WTC11 (cell line): ENCODE measurements around the gene OGDH. TPM values are rescaled to one million over a fixed set of nuclear protein-coding genes. Genes with fewer than 3 reads are reported as not detected.

ENCODE experiments used
- ATAC-seq: fragments of 200-7000 bp; cut with Tn5 transposase; 2 replicates; pipeline ENCODE4 v1.10.0; 2021; ENCODE audit warnings: mild to moderate bottlenecking, moderate library complexity
- CTCF ChIA-PET: fragments of 300-600 bp; sonication (Branson Sonifier 250); formaldehyde crosslinking; loops from one replicate; lab custom pipeline; 2021; ENCODE audit warnings: antibody characterized with exemption; lab: Charles Lee
- POLR2A ChIA-PET: fragments of 350-600 bp; sonication (Branson Sonifier 250); formaldehyde crosslinking; loops from one replicate; lab custom pipeline; 2021; ENCODE audit warnings: antibody characterized with exemption; lab: Charles Lee
- DNase-seq: peaks from one replicate; pipeline ENCODE4 v3.0.0; 2021; ENCODE audit warnings: low spot score
- H3K27ac Mint-ChIP-seq: 2 replicates; pipeline ENCODE4 v1.8.0; 2021; ENCODE audit warnings: mixed read lengths
- H3K27me3 Mint-ChIP-seq: 2 replicates; pipeline ENCODE4 v1.8.0; 2021; ENCODE audit warnings: low read depth, mild to moderate bottlenecking, moderate library complexity, mixed read lengths
- H3K36me3 Mint-ChIP-seq: 2 replicates; pipeline ENCODE4 v1.8.0; 2021; ENCODE audit warnings: mixed read lengths
- H3K4me1 Mint-ChIP-seq: 2 replicates; pipeline ENCODE4 v1.8.0; 2022; ENCODE audit warnings: mixed read lengths
- H3K4me3 Mint-ChIP-seq: 2 replicates; pipeline ENCODE4 v1.8.0; 2021; ENCODE audit warnings: mild to moderate bottlenecking, moderate library complexity, mixed read lengths
- H3K9me3 Mint-ChIP-seq: 2 replicates; pipeline ENCODE4 v1.8.0; 2021; ENCODE audit warnings: mixed read lengths
- ATF1 ChIP-seq: sonication (generic); formaldehyde crosslinking; IDR thresholded peaks from 2 replicates; pipeline ENCODE4 v1.8.1; 2023; ENCODE audit warnings: mild to moderate bottlenecking, moderate library complexity, missing genetic modification reagents
- CREB1 ChIP-seq: sonication (generic); formaldehyde crosslinking; IDR thresholded peaks from 2 replicates; pipeline ENCODE4 v1.8.0; 2023; ENCODE audit warnings: mild to moderate bottlenecking, missing genetic modification reagents
- FOXJ3 ChIP-seq: sonication (generic); formaldehyde crosslinking; IDR thresholded peaks from 2 replicates; pipeline ENCODE4 v1.9.0; 2021; ENCODE audit warnings: missing genetic modification reagents, mild to moderate bottlenecking, borderline replicate concordance
- GTF2I ChIP-seq: fragments of 250-450 bp; sonication (Bioruptor Pico); conservative IDR thresholded peaks from 2 replicates; pipeline ENCODE4 v1.4.0; 2021; ENCODE audit warnings: mild to moderate bottlenecking
- IRF2 ChIP-seq: sonication (generic); formaldehyde crosslinking; IDR thresholded peaks from 2 replicates; pipeline ENCODE4 v1.8.0; 2022; ENCODE audit warnings: low read depth, missing genetic modification reagents, borderline replicate concordance
- JAZF1 ChIP-seq: fragments of 250-450 bp; sonication (Bioruptor Pico); IDR thresholded peaks from 2 replicates; pipeline ENCODE4 v1.9.0; 2021; ENCODE audit warnings: moderate library complexity, mild to moderate bottlenecking, inconsistent platforms
- NR1H2 ChIP-seq: sonication (generic); formaldehyde crosslinking; IDR thresholded peaks from 2 replicates; pipeline ENCODE4 v1.9.0; 2021; ENCODE audit warnings: mild to moderate bottlenecking, moderate library complexity, missing genetic modification reagents
- NR2C2 ChIP-seq: sonication (generic); formaldehyde crosslinking; IDR thresholded peaks from 2 replicates; pipeline ENCODE4 v1.8.0; 2022; ENCODE audit warnings: mild to moderate bottlenecking, missing genetic modification reagents
- SMAD3 ChIP-seq: sonication (generic); formaldehyde crosslinking; IDR thresholded peaks from 2 replicates; pipeline ENCODE4 v1.8.0; 2022; ENCODE audit warnings: missing genetic modification reagents, mild to moderate bottlenecking, borderline replicate concordance
- TEAD1 ChIP-seq: sonication (generic); formaldehyde crosslinking; IDR thresholded peaks from 2 replicates; pipeline ENCODE4 v1.8.0; 2022; ENCODE audit warnings: mild to moderate bottlenecking, missing genetic modification reagents
- TEAD4 ChIP-seq: sonication (generic); formaldehyde crosslinking; IDR thresholded peaks from 2 replicates; pipeline ENCODE4 v1.8.0; 2022; ENCODE audit warnings: mild to moderate bottlenecking, missing genetic modification reagents
- TP53 ChIP-seq: sonication (generic); formaldehyde crosslinking; IDR thresholded peaks from 2 replicates; pipeline ENCODE4 v1.8.1; 2023; ENCODE audit warnings: mild to moderate bottlenecking, missing genetic modification reagents
- ZNF138 ChIP-seq: sonication (generic); formaldehyde crosslinking; conservative IDR thresholded peaks from 2 replicates; pipeline ENCODE4 v1.8.1; 2022; ENCODE audit warnings: mild to moderate bottlenecking, moderate library complexity, missing genetic modification reagents
- ZNF219 ChIP-seq: sonication (generic); formaldehyde crosslinking; IDR thresholded peaks from 2 replicates; pipeline ENCODE4 v1.8.0; 2023; ENCODE audit warnings: missing genetic modification reagents, mild to moderate bottlenecking, borderline replicate concordance
- ZNF423 ChIP-seq: fragments of 250-450 bp; sonication (Bioruptor Pico); IDR thresholded peaks from 2 replicates; pipeline ENCODE4 v2.1.2; 2022; ENCODE audit warnings: mild to moderate bottlenecking, moderate library complexity
- total RNA-seq: library from RNA; stranded (reverse); gene quantifications from 3 replicates; pipeline ENCODE4 v1.2.3, GENCODE V29; 2021
- TF ChIP-seq, protein P1 (sequence below): sonication (generic); formaldehyde crosslinking; IDR thresholded peaks from 2 replicates; pipeline ENCODE4 v1.8.0; 2023; ENCODE audit warnings: missing genetic modification reagents
- TF ChIP-seq, protein P2 (sequence below): sonication (generic); formaldehyde crosslinking; IDR thresholded peaks from 2 replicates; pipeline ENCODE4 v1.8.1; 2022; ENCODE audit warnings: low read depth, mild to moderate bottlenecking, moderate library complexity, missing genetic modification reagents, borderline replicate concordance
- TF ChIP-seq, protein P3 (sequence below): sonication (generic); formaldehyde crosslinking; IDR thresholded peaks from 2 replicates; pipeline ENCODE4 v1.8.1; 2023; ENCODE audit warnings: mild to moderate bottlenecking, missing genetic modification reagents, borderline replicate concordance
- TF ChIP-seq, protein P4 (sequence below): sonication (generic); formaldehyde crosslinking; IDR thresholded peaks from 2 replicates; pipeline ENCODE4 v1.8.0; 2022; ENCODE audit warnings: mild to moderate bottlenecking, missing genetic modification reagents
- TF ChIP-seq, protein P5 (sequence below): sonication (generic); formaldehyde crosslinking; IDR thresholded peaks from 2 replicates; pipeline ENCODE4 v1.8.0; 2022; ENCODE audit warnings: mild to moderate bottlenecking, missing genetic modification reagents
- TF ChIP-seq, protein P6 (sequence below): sonication (generic); formaldehyde crosslinking; IDR thresholded peaks from 2 replicates; pipeline ENCODE4 v1.8.1; 2022; ENCODE audit warnings: low read depth, missing genetic modification reagents, borderline replicate concordance
- TF ChIP-seq, protein P7 (sequence below): sonication (generic); formaldehyde crosslinking; IDR thresholded peaks from 2 replicates; pipeline ENCODE4 v1.8.1; 2022; ENCODE audit warnings: mild to moderate bottlenecking, moderate library complexity, missing genetic modification reagents
- TF ChIP-seq, protein P8 (sequence below): sonication (generic); formaldehyde crosslinking; IDR thresholded peaks from 2 replicates; pipeline ENCODE4 v1.8.1; 2023; ENCODE audit warnings: mild to moderate bottlenecking, missing genetic modification reagents

OGDH gene
- total RNA-seq, 1 experiment from 2014 or later: 79.6 TPM

DNA sequence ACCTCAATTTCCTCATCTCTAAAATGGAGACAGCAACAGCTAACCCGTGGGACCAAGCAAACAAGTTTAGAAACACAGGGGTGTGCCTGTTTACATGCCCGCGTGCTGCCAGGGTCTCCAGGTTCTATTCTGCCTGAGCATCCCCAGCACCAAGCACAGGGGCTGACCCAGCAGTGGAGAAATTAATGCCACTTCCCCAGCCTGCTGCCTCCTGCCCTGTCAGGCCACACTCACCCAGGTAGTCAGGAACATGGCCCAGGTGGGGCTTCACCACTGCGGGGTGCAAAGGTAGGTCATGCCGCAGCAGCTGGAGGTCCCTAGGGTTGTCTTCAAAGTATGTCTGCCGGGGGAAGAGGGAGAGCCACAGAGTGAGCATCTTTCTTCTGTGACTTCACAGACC is 38.5 kb upstream of the OGDH start:
- ATAC-seq: no peak
- H3K4me1 Mint-ChIP-seq: peaks cover 5% of the 10 kb centered on the region; the same call in 1 of the 2 replicates

DNA sequence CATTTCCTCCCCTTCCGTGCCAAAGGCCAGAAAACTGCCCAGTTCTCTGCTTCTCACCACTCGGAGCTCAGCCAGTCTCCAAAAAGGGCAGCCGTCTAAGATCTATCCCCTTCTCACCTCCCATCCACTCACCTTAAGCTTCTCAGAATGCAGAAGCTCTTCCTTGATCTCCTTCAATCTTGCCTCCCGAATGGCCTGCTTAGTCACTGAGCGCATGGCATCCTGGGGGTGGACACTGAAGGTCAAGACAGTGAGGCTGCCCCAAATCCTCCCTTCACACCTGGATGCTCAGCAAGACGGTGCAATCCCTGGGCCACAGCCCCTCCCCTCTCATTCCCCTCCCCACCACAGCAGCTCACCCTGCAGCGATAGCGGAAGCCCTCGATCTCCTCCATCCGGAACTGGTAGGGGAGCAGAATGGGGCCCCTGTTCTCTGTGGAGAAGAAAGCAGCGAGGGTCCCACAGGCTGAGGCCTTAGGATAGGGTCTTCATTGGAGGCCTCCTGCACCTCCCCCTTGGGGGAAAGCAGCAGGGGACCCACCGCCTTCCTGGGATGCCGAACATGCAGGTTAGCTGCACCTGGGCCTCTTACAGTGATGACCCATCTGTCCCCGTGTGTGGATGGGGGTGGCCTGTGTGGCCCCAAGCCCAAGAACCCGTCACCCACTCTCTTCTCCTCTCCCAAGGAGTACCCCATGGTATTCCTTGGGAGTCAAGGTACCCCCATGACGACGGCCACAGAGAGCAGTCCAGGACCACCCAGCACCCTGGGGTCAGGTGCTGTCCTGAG is 37.5 kb upstream of the OGDH start:
- no peak overlapping the region for H3K4me3 Mint-ChIP-seq
- H3K9me3 Mint-ChIP-seq: no peaks in the 10 kb centered on the region
- peaks cover 12% of the 10 kb centered on the region for H3K4me1 Mint-ChIP-seq
- DNase-seq: no peak
- TF ChIP-seq, protein P1, sequence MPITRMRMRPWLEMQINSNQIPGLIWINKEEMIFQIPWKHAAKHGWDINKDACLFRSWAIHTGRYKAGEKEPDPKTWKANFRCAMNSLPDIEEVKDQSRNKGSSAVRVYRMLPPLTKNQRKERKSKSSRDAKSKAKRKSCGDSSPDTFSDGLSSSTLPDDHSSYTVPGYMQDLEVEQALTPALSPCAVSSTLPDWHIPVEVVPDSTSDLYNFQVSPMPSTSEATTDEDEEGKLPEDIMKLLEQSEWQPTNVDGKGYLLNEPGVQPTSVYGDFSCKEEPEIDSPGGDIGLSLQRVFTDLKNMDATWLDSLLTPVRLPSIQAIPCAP (CRISPR knock-in tag): no peak
- TF ChIP-seq FOXJ3 (CRISPR knock-in tag) (no peak), NR2C2 (CRISPR knock-in tag) (no peak), IRF2 (no peak), TEAD1 (CRISPR knock-in tag) (no peak), ZNF423 (CRISPR knock-in tag) (no peak), ZNF219 (no peak), JAZF1 (CRISPR knock-in tag) (no peak), NR1H2 (no peak), TEAD4 (no peak), CREB1 (CRISPR knock-in tag) (no peak), GTF2I (CRISPR knock-in tag) (no peak), ATF1 (no peak)
- TF ChIP-seq, protein P2, sequence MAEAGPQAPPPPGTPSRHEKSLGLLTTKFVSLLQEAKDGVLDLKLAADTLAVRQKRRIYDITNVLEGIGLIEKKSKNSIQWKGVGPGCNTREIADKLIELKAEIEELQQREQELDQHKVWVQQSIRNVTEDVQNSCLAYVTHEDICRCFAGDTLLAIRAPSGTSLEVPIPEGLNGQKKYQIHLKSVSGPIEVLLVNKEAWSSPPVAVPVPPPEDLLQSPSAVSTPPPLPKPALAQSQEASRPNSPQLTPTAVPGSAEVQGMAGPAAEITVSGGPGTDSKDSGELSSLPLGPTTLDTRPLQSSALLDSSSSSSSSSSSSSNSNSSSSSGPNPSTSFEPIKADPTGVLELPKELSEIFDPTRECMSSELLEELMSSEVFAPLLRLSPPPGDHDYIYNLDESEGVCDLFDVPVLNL (CRISPR knock-in tag): no peak
- TF ChIP-seq, protein P3, sequence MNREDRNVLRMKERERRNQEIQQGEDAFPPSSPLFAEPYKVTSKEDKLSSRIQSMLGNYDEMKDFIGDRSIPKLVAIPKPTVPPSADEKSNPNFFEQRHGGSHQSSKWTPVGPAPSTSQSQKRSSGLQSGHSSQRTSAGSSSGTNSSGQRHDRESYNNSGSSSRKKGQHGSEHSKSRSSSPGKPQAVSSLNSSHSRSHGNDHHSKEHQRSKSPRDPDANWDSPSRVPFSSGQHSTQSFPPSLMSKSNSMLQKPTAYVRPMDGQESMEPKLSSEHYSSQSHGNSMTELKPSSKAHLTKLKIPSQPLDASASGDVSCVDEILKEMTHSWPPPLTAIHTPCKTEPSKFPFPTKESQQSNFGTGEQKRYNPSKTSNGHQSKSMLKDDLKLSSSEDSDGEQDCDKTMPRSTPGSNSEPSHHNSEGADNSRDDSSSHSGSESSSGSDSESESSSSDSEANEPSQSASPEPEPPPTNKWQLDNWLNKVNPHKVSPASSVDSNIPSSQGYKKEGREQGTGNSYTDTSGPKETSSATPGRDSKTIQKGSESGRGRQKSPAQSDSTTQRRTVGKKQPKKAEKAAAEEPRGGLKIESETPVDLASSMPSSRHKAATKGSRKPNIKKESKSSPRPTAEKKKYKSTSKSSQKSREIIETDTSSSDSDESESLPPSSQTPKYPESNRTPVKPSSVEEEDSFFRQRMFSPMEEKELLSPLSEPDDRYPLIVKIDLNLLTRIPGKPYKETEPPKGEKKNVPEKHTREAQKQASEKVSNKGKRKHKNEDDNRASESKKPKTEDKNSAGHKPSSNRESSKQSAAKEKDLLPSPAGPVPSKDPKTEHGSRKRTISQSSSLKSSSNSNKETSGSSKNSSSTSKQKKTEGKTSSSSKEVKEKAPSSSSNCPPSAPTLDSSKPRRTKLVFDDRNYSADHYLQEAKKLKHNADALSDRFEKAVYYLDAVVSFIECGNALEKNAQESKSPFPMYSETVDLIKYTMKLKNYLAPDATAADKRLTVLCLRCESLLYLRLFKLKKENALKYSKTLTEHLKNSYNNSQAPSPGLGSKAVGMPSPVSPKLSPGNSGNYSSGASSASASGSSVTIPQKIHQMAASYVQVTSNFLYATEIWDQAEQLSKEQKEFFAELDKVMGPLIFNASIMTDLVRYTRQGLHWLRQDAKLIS (CRISPR knock-in tag): no peak
- TF ChIP-seq, protein P4, sequence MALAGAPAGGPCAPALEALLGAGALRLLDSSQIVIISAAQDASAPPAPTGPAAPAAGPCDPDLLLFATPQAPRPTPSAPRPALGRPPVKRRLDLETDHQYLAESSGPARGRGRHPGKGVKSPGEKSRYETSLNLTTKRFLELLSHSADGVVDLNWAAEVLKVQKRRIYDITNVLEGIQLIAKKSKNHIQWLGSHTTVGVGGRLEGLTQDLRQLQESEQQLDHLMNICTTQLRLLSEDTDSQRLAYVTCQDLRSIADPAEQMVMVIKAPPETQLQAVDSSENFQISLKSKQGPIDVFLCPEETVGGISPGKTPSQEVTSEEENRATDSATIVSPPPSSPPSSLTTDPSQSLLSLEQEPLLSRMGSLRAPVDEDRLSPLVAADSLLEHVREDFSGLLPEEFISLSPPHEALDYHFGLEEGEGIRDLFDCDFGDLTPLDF (CRISPR knock-in tag): no peak
- TF ChIP-seq, protein P5, sequence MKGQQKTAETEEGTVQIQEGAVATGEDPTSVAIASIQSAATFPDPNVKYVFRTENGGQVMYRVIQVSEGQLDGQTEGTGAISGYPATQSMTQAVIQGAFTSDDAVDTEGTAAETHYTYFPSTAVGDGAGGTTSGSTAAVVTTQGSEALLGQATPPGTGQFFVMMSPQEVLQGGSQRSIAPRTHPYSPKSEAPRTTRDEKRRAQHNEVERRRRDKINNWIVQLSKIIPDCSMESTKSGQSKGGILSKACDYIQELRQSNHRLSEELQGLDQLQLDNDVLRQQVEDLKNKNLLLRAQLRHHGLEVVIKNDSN (CRISPR knock-in tag): no peak
- TF ChIP-seq, protein P6, sequence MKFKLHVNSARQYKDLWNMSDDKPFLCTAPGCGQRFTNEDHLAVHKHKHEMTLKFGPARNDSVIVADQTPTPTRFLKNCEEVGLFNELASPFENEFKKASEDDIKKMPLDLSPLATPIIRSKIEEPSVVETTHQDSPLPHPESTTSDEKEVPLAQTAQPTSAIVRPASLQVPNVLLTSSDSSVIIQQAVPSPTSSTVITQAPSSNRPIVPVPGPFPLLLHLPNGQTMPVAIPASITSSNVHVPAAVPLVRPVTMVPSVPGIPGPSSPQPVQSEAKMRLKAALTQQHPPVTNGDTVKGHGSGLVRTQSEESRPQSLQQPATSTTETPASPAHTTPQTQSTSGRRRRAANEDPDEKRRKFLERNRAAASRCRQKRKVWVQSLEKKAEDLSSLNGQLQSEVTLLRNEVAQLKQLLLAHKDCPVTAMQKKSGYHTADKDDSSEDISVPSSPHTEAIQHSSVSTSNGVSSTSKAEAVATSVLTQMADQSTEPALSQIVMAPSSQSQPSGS: no peak
- TF ChIP-seq, protein P7, sequence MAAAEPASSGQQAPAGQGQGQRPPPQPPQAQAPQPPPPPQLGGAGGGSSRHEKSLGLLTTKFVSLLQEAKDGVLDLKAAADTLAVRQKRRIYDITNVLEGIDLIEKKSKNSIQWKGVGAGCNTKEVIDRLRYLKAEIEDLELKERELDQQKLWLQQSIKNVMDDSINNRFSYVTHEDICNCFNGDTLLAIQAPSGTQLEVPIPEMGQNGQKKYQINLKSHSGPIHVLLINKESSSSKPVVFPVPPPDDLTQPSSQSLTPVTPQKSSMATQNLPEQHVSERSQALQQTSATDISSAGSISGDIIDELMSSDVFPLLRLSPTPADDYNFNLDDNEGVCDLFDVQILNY: no peak
- H3K36me3 Mint-ChIP-seq: peaks cover 80% of the 10 kb centered on the region
- ATAC-seq: no peak
- ChIA-PET CTCF (interaction anchor here (1.2 kb wide), 1 partner anchor 34 kb away, joined by 4 read pairs; no protein-coding TSS in a partner anchor), POLR2A (interaction anchor here (0.6 to 0.7 kb wide), 2 partner anchors 71 to 217 kb away, joined by 3 to 5 read pairs; no protein-coding TSS in a partner anchor)
- H3K27me3 Mint-ChIP-seq: no peaks in the 10 kb centered on the region
- H3K27ac Mint-ChIP-seq: no peak overlapping the region; the same call in 1 of the 2 replicates

More for the DNA sequence above, 38.5 kb upstream of the OGDH start:
- no peaks in the 10 kb centered on the region for H3K9me3 Mint-ChIP-seq
- ChIA-PET POLR2A (no interaction called here), CTCF (interaction anchor here (1.2 kb wide), 1 partner anchor 33 kb away, joined by 4 read pairs; no protein-coding TSS in a partner anchor)
- no peak for DNase-seq
- no peak overlapping the region for H3K4me3 Mint-ChIP-seq
- H3K36me3 Mint-ChIP-seq: peaks cover 75% of the 10 kb centered on the region
- no peaks in the 10 kb centered on the region for H3K27me3 Mint-ChIP-seq
- no peak overlapping the region for H3K27ac Mint-ChIP-seq
- TF ChIP-seq ZNF138 (CRISPR knock-in tag): no peak
- TF ChIP-seq SMAD3: no peak
- TF ChIP-seq TEAD4: no peak
- TF ChIP-seq, protein P8, sequence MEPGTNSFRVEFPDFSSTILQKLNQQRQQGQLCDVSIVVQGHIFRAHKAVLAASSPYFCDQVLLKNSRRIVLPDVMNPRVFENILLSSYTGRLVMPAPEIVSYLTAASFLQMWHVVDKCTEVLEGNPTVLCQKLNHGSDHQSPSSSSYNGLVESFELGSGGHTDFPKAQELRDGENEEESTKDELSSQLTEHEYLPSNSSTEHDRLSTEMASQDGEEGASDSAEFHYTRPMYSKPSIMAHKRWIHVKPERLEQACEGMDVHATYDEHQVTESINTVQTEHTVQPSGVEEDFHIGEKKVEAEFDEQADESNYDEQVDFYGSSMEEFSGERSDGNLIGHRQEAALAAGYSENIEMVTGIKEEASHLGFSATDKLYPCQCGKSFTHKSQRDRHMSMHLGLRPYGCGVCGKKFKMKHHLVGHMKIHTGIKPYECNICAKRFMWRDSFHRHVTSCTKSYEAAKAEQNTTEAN (CRISPR knock-in tag): no peak
- TF ChIP-seq TP53: no peak
